ENCODE data around the gene GBF1. TPM values are rescaled to one million over a fixed set of nuclear protein-coding genes. Genes with fewer than 3 reads are reported as not detected.

GBF1 gene
- total RNA-seq, 1 experiment from 2014 or later: 25.1 TPM

GRCh38 chr10:102347236-102347828 is 102.0 kb downstream of the GBF1 start:
- Histone ChIP-seq H3K27me3 (ENCODE audit: control insufficient read depth, insufficient read depth, low read length) (peaks cover 17% of the 10 kb centered on the region), H3K36me3 (replicated peaks; ENCODE audit: control insufficient read depth, insufficient read depth, low read length) (peaks cover 4% of the 10 kb centered on the region), H3K4me3 (ENCODE audit: insufficient read depth, low read depth, low read length) (no peak overlapping the region)
- peak; percentile 69 for DNase-seq

DNA sequence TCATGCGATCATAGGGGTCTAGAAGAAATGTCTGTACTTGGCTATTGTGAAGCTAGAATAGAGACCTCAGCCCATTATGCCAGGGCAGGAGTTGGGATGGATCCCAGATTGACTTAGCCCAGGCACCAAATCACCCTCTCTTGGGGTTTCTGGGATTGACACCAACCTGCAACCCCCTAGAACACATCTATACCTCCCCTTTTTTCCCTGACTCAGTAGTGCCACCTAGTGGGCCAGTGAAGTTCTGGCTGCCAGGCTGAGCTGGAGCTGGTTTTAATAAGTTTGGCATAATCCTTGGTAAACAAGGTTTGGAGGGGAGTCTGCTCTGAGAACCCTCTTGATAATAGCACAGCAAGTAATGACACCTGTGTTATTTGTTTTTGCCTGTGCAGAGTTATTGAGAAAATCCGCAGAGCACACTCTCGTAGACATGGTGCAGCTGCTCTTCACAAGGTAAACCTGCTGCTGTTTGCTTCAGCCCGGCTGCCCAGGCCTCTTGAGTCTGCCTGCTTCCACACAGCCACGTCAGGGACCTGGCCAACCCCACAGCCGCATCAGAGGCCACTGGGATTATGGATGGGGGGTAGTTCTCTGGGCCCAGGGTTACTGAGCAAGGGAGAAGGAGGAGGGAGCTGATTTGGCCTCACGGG is 106.9 kb downstream of the GBF1 start:
- Histone ChIP-seq H3K36me3 (replicated peaks; ENCODE audit: control insufficient read depth, insufficient read depth, low read length) (peaks cover 6% of the 10 kb centered on the region), H3K4me3 (ENCODE audit: insufficient read depth, low read depth, low read length) (no peak overlapping the region), H3K27me3 (ENCODE audit: control insufficient read depth, insufficient read depth, low read length) (no peaks in the 10 kb centered on the region)
- peak; percentile 85 for DNase-seq

DNA sequence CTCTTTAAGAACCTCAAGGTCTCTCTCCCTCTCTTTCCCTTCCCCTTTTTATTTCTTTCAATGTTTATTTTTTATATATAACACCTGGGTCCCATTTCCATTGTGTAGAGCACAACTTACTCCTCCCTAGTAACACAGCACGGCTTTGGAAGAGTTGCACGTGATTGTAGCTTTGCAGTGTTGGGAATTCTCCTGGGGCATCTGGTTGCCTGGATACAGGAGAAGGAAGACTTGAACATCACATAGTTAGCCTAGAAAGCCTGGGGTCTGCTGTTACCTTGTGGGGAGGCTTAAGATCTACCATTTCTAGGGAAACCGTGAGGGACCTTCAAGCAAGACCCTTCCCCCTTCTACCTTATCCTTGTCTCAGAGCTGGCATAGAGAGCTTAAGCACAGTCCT is 109.1 kb downstream of the GBF1 start:
- peaks cover 13% of the 10 kb centered on the region for H3K36me3 ChIP-seq (replicated peaks; ENCODE audit: control insufficient read depth, insufficient read depth, low read length)
- H3K27me3 ChIP-seq (ENCODE audit: control insufficient read depth, insufficient read depth, low read length): no peaks in the 10 kb centered on the region
- no peak overlapping the region for H3K4me3 ChIP-seq (ENCODE audit: insufficient read depth, low read depth, low read length)
- no peak for DNase-seq

- DNase-seq: no peak
- Histone ChIP-seq H3K4me3 (ENCODE audit: insufficient read depth, low read depth, low read length) (no peak overlapping the region), H3K36me3 (replicated peaks; ENCODE audit: control insufficient read depth, insufficient read depth, low read length) (peaks cover 15% of the 10 kb centered on the region), H3K27me3 (ENCODE audit: control insufficient read depth, insufficient read depth, low read length) (no peaks in the 10 kb centered on the region)
These were observed 113.5 kb downstream of the GBF1 start for GRCh38 chr10:102358712-102359382.

- H3K36me3 ChIP-seq (replicated peaks; ENCODE audit: control insufficient read depth, insufficient read depth, low read length): peaks cover 45% of the 10 kb centered on the region
- no peak for DNase-seq
- H3K27me3 ChIP-seq (ENCODE audit: control insufficient read depth, insufficient read depth, low read length): no peaks in the 10 kb centered on the region
- H3K4me3 ChIP-seq (ENCODE audit: insufficient read depth, low read depth, low read length): no peak overlapping the region
These were observed 122.1 kb downstream of the GBF1 start for GRCh38 chr10:102367441-102367840.

- H3K27me3 ChIP-seq (ENCODE audit: control insufficient read depth, insufficient read depth, low read length): no peaks in the 10 kb centered on the region
- peaks cover 43% of the 10 kb centered on the region for H3K36me3 ChIP-seq (replicated peaks; ENCODE audit: control insufficient read depth, insufficient read depth, low read length)
- no peak for DNase-seq
- H3K4me3 ChIP-seq (ENCODE audit: insufficient read depth, low read depth, low read length): no peak overlapping the region
These were observed 122.7 kb downstream of the GBF1 start for GRCh38 chr10:102368077-102368476.

GRCh38 chr10:102371295-102371694 is 126.0 kb downstream of the GBF1 start:
- H3K4me3 ChIP-seq (ENCODE audit: insufficient read depth, low read depth, low read length): no peak overlapping the region
- peaks cover 40% of the 10 kb centered on the region for H3K36me3 ChIP-seq (replicated peaks; ENCODE audit: control insufficient read depth, insufficient read depth, low read length)
- no peak for DNase-seq
- H3K27me3 ChIP-seq (ENCODE audit: control insufficient read depth, insufficient read depth, low read length): no peaks in the 10 kb centered on the region

DNA sequence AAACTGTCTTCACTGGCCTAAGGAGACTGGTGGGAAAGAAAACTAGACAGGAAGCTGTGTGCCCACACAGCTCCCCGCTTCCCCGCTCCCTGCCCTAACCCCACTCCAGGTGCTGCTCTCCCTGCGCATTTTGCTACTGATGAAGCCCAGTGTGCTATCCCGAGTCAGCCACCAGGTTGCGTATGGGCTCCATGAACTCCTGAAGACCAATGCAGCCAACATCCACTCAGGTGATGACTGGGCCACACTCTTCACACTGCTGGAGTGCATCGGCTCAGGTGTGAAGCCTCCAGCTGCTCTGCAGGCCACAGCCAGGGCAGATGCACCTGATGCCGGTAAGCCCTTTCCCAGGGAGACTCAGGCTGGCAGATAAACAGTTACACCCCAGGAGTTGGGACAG is 129.9 kb downstream of the GBF1 start:
- Histone ChIP-seq H3K36me3 (replicated peaks; ENCODE audit: control insufficient read depth, insufficient read depth, low read length) (peaks cover 21% of the 10 kb centered on the region), H3K27me3 (ENCODE audit: control insufficient read depth, insufficient read depth, low read length) (no peaks in the 10 kb centered on the region), H3K4me3 (ENCODE audit: insufficient read depth, low read depth, low read length) (no peak overlapping the region)
- DNase-seq: peak; percentile 72

DNA sequence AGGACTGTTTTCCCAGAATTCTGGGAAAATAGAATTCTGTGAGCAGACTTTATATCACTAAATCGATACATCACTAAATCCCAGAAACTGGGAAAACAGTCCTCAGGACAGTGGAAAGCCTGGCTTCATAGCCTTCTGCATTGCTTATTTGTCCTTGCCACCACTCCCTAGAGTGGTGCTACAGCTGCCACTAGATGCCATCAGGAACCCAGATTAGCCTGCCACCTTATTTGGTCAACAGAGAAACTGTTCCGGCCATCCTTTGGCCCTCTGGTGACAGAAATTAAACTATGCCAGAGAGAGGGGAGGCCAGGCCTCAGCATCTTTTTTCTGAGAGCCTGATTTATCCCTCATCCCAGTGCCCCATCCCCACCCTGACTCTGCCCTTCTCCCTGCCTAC is 130.5 kb downstream of the GBF1 start:
- Histone ChIP-seq H3K36me3 (replicated peaks; ENCODE audit: control insufficient read depth, insufficient read depth, low read length) (peaks cover 16% of the 10 kb centered on the region), H3K27me3 (ENCODE audit: control insufficient read depth, insufficient read depth, low read length) (no peaks in the 10 kb centered on the region), H3K4me3 (ENCODE audit: insufficient read depth, low read depth, low read length) (no peak overlapping the region)
- DNase-seq: no peak

DNA sequence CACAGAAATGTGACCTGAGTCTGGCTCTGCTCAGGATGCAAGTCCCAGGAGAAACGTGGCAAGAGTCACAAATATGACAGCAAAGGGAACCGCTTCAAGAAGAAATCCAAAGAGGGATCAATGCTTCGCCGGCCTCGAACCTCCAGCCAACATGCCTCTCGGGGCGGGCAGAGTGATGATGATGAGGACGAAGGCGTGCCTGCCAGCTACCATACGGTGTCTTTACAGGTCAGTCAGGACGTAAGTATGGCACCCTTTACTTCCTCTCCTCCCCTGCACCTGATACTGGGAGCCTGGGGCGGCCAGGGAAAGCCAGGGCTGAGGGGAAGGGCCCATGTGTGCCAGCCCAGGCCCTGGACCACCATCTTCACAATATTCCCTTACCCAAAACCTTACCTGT is 131.6 kb downstream of the GBF1 start:
- no peak for DNase-seq
- Histone ChIP-seq H3K27me3 (ENCODE audit: control insufficient read depth, insufficient read depth, low read length) (no peaks in the 10 kb centered on the region), H3K4me3 (ENCODE audit: insufficient read depth, low read depth, low read length) (no peak overlapping the region), H3K36me3 (replicated peaks; ENCODE audit: control insufficient read depth, insufficient read depth, low read length) (peaks cover 14% of the 10 kb centered on the region)

DNA sequence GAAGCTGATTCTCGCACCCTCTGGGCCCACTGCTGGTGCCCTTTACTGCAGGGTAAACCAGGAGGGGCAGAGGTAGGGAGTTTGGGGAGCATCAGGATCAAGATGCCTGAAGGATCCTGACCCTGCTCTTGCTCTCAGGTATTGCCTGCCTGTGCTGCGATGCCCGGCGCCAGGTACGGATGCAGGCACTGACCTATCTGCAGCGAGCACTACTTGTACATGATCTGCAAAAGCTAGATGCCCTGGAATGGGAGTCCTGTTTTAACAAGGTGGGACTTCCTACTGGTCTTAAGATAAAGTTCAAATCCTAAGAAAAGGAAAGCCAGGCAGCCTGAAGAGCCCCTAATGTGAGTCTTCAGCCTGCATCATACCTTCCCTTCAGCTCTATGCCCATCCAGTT is 134.1 kb downstream of the GBF1 start:
- Histone ChIP-seq H3K36me3 (replicated peaks; ENCODE audit: control insufficient read depth, insufficient read depth, low read length) (peaks cover 14% of the 10 kb centered on the region), H3K4me3 (ENCODE audit: insufficient read depth, low read depth, low read length) (no peak overlapping the region), H3K27me3 (ENCODE audit: control insufficient read depth, insufficient read depth, low read length) (no peaks in the 10 kb centered on the region)
- no peak for DNase-seq

DNA sequence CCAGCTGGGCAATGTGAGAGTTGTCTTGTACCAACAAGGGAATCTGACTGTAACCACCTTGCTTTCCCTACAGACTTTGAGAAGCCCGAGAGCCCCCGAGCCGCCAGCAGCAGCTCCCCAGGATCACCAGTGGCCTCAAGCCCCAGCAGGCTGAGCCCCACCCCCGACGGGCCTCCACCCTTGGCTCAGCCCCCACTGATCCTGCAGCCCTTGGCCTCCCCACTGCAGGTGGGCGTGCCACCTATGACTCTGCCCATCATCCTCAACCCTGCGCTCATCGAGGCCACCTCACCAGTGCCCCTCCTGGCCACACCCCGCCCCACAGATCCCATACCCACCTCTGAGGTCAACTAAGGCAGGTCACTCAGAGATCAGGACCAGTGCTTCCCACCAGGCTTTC is 136.7 kb downstream of the GBF1 start:
- Histone ChIP-seq H3K4me3 (ENCODE audit: insufficient read depth, low read depth, low read length) (no peak overlapping the region), H3K36me3 (replicated peaks; ENCODE audit: control insufficient read depth, insufficient read depth, low read length) (peaks cover 8% of the 10 kb centered on the region), H3K27me3 (ENCODE audit: control insufficient read depth, insufficient read depth, low read length) (no peaks in the 10 kb centered on the region)
- DNase-seq: no peak

DNA sequence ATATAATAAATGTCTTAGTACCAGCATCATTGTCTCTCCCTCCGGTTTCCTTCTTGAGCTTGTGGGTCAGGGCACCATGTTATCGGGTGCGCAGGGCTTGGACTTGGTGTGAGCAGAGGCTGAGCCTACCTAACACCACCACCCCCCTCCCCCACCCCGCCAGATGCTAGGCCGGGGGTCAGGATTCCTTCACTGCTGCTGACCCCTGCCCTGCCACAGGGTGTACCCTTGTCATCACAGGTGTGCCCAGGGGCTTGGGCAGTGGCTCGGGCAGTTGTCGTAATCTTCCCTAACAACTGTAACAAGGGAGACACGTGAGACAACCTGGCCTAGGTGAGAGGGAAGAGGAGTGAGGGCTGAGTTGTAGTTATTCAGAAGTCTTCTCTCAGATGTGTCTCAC is 137.5 kb downstream of the GBF1 start:
- Histone ChIP-seq H3K4me3 (ENCODE audit: insufficient read depth, low read depth, low read length) (no peak overlapping the region), H3K36me3 (replicated peaks; ENCODE audit: control insufficient read depth, insufficient read depth, low read length) (peaks cover 8% of the 10 kb centered on the region), H3K27me3 (ENCODE audit: control insufficient read depth, insufficient read depth, low read length) (no peaks in the 10 kb centered on the region)
- DNase-seq: no peak

- DNase-seq: peak; percentile 82
- Histone ChIP-seq H3K36me3 (replicated peaks; ENCODE audit: control insufficient read depth, insufficient read depth, low read length) (peaks cover 7% of the 10 kb centered on the region), H3K27me3 (ENCODE audit: control insufficient read depth, insufficient read depth, low read length) (no peaks in the 10 kb centered on the region), H3K4me3 (ENCODE audit: insufficient read depth, low read depth, low read length) (no peak overlapping the region)
These were observed 138.7 kb downstream of the GBF1 start for GRCh38 chr10:102384053-102384452.
